DMS153 treated with DMSO at 0.1 percent for 48 hours (cell line): ENCODE results near the gene FHOD1.

Experiments
- DNase-seq: peaks from one replicate; lab custom pipeline; 2025; ENCODE audit not compliant: unreplicated experiment; lab: John Stamatoyannopoulos, UW

The FHOD1 gene

DNA sequence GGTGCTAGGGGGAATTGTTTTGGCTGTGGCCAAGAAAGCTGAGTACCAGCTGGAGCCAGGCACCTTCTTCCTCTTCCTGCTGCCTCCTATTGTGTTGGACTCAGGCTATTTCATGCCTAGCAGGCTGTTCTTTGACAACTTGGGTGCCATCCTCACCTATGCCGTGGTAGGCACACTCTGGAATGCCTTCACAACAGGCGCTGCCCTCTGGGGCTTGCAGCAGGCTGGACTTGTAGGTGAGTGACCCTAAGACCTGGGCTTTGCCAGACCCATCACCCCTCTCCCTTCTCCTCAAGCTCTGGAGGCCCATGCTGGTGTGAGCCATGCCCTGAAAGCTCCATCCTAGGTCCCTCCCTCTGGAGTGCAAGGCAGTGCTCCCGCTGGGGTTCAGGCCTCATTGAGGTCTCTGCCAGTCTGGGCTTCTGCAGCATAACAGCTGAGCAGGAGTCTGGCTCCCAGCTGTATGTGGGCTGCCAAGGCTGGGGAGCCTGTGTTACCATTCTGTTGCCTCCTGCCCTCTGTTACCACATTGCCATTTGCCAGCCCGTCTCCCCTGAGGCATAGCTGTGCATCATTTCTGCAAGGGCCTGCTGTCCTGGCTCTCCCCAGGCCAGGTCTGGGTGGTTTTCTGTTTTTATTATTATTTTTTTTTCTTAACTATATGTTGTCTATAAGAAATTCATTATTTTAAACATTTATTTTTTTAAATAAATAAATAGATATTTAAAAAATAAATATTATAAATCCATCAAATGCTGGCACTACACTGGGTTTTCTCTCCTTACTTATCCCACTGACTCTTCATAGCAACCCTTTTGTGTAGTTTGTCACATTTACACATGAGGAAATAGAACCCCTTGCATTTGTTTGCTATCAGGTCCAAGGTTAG lies 5.6 kb upstream of the FHOD1 start:
- no peak for DNase-seq

DNA sequence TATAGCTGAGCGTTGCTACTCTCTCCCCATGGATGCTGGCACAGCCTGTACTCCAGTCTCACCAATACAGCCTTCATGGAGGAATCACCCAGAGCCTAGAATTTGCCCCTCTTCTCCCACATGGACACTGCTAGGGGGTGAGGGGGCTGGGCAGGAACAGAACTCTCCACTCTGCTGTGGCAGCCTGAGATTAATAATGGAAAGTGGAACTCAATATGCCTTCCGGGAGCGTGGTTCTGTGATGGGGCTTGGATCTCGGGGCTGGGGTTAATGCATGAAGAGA lies 2.7 kb upstream of the FHOD1 start:
- no peak for DNase-seq

DNA sequence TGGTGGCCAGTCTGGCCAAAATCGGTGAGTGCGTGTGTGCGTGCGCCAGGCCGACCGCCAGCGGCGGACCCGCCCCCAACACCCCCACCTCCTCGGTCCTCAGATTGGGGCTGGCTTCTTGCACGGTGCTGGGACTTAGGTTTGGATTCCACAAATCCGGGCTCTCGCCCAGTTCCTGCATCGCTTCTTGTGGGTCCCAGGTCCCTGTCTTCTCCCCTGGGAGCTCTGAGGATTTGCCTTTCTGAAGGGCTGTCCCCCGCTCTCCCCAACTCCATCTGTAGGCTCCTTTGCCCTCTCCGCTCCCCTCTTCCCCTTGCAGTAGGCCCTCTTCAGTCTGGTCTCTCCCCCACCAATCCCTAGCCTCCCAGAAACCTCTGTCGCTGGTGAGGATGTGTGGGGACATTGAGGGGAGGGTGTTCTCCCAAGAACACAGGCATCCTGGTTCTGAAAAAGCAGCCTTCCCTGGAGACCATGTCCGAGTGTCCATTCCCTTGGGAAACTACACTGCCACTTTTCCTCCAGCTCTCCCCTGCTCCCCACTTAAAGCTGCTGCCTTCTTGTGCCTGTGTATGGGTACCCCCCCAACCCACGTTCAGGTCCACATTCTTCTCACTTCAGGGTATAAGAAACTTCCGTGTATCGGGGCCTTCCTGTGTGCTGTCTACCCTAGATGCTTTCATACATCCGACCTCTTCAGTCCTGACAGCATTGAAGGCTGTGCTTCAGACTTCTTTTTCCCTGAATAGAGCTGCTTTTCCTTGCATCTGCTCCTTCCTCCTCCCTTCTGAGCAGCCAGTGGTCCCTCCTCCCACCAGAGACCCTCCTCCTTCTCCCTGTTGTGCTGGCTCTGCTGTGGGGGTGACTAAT lies 2.1 kb upstream of the FHOD1 start:
- DNase-seq: no peak

DNA sequence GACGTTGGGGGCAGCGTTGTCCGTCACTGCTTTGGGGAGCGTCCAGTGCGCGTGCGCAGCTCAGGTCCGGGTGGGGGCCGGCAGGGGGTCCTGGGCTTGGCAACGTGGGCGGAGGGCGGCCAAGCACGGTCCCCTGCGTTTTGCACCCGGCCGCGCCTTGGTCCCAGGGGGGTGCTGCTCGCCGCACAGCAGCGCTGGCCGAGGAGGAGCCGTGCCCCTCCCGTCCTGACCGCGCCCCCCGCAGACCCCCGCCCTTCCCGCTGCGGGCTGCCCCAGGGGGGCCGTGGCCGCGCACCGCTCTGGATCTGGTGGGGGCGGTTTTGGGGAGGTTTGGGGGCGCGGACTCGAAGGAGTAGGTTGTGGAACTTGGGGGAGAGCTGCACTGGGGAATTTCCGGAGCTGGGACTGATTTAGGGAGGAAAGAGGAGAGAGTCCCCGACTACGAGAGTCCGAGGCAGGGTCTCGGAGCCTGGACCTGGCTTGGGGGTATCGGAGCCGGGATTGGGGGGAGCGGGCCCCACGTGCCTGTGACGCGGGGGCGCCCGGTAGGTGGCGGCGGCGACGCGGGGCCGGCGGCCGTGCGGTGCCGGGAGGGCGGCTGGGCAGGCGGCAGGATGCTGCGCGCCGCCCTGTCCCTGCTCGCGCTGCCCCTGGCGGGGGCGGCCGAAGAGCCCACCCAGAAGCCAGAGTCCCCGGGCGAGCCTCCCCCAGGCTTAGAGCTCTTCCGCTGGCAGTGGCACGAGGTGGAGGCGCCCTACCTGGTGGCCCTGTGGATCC lies 1.3 kb upstream of the FHOD1 start, which contains the start of gene SLC9A5:
Gene SLC9A5 (plus strand): TSS at position 579 of the 777 bp plus-strand sequence. CDS start 36 bp downstream, at position 615.
- DNase-seq: no peak

DNA sequence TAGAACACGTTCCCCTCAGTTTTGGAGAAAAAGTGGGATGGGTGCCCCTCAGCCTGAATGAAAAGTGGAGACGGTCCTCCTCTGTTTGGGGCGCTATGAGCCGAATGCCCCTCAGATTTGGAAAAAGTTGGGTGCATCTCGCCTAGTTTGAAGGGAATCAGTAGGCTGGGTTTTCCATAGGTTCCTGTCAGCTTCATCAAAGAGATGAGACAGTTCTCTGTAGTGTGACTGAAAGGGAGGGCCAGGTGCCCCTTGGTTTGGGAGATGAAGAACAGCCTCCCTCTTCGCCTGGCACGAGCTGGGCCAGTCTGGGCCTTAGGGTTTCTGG lies 756 bp upstream of the FHOD1 start:
- DNase-seq: no peak

DNA sequence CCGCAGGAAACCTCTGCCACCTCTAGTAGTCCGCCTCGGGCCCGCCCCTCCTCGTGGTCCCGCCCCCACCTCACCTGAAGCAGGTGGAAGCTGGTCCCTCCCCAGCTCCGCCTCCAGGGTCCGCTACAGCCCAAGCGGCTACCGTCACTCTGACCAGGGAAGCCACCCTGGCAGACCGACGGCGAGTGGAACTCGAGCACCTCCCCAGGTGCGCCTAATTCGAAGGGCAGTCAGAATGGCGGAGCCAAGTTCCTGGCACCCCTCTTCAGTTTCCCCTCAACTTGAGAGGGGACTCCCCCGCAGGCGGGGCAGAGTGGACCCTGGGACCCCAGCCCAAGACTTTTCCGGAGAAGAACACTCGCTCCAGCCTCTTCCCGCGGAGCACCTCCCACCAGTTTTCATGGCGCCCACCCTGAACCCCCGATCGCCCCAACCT lies 507 bp downstream of the FHOD1 start:
- peak; percentile 60 for DNase-seq

DNA sequence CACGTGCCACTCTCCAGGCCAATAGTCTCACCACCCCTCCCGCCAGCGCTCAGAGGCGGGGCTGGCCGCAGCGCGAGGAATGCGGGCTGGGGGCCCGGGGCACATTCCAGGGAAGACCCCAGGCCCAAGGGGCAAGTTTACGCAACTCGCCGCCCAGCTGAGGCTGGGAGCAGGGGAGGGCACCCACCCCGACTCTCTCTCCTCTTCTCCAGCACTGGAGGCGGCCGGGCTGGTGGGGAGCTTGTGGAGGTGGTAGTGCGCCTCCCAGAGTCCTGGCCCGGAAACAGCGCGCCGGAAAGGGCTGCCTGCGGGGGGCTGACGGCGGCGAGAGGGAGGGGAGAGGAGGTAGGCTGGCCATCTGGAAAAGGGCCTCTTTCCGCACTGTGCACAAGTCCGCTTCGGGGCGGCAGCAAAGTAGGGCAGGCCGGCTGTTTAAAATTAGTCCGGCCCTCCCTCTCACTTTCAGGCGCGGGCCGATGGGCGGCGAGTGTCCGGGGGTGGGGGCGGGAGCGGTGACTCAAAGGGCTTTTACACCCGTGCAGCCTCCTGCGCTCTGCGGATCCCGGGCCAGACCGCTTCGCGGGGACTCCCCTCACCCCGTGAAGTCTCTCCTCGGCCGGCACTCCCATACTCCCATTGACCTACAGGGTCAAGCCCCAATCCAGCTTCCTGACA lies 1.1 kb downstream of the FHOD1 start:
- DNase-seq: no peak

DNA sequence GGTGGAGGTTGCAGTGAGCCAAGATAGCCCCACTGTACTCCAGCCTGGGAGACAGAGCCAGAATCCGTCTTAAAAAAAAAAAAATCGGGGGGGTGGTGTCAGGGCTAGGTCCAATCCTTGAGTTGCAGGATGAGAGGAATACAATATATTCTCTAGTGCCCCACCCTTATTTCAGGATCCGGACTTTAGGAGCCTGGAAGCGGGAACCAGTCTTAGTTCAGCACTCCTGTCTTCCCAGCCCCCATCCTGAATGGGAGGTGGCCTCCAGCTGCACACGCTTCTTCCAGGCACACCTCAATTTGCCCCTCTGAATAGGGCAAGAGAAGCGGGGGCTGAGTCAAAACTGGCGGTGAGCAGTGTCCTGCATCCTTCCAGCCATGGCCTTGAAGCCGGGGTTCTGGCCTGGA lies 1.6 kb downstream of the FHOD1 start:
- DNase-seq: no peak

DNA sequence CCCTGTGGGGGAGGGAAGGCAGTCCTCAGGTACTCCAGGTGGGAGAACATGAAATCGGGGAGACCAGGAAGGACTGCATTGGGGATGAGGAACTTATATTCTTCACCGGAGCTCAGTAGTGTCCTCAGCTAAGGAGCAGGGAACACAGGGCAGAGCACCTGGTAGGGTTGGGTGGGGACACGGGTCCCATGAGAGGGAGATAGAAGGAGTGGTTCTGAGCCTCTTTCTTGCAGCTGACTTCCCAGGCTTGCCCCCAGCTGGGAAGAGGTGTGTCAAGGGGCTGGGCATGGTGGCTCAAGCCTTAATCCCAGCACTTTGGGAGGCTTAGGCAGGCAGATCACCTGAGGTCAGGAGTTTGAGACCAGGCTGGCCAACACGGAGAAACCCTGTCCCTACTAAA lies 2.1 kb downstream of the FHOD1 start:
- DNase-seq: no peak

DNA sequence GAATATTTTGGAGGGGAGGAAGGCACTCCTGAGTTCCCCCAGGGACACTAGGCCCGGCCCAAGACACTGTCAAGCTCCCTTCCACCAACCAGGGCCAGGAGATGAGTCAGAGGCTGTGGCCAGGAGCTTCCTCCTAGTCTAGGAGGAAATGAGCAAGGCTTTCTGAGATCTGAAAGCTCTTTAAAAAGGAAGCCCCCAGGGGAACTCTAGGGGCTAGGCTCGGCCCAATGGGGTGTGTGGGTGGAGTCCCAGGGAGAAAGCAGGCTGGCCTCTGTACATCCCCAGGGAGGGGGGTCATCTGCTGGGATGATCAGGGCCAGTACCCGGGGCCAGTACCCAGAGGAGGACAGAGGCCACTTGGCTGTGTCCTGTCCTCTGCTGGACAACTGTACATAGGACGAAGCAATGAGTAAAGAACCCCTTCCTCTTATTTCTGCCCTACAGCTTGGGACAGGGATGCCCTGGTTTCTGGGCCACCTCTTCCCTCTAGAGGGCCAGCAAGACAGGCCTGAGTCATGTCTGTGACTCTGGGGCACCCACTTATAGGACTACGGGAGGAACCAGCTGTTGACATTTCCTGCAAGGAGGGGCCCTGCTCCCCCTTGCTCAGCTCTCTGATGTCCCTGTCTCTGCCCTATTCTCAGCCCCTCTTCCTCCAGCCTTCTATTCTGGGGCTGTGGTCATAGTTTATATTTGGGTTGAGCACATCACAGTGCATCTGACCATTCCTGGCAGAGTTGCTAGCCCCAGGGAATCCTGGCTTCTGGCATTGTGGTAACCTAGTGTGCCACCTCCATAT lies 2.7 kb downstream of the FHOD1 start:
- no peak for DNase-seq

DNA sequence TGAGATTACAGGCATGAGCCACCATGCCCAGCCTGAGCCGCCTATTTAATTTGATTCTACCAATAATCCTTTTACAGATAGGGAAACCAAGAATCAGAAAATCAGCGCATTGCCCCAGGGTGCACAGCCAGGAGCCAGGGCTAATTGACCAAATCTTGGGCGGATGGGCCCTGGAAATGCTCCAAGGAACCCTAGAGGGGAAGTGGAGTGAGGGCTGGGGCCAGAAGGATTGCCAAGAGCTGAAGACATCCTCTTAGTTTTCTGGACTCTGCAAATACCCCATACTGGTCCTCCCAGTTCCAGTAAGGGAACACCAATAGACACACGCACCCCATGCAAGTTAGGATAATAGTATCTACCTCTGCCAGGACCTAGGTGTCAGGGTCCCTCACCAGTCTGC lies 3.8 kb downstream of the FHOD1 start:
- DNase-seq: no peak

DNA sequence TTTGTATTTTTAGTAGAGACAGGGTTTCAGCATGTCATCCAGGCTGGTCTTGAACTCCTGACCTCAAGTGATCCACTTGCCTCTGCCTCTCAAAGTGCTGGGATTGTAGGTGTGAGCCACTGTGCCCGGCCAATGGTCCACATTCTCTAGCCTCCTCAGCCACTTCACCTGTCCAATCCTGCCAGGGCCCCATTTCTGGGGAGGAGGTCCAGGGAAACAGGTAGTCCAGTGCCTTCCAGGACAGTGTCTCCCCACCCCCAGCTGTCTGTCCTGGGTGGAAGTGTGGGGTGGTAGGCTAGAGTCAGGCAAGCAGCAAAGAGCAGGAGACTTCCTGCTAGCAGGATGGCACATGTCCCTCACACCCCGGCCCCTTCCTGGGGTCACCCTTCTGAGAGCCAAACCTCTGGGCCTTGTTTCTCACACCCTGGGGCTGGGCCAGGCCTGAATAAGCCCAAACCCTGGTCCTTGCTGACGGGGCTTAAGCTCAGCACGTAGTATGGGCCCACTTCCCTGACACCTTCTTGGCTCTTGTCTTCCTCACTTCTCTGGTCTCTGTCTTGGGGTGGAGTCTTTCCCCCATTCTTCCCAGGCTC lies 5.0 kb downstream of the FHOD1 start:
- DNase-seq: no peak

DNA sequence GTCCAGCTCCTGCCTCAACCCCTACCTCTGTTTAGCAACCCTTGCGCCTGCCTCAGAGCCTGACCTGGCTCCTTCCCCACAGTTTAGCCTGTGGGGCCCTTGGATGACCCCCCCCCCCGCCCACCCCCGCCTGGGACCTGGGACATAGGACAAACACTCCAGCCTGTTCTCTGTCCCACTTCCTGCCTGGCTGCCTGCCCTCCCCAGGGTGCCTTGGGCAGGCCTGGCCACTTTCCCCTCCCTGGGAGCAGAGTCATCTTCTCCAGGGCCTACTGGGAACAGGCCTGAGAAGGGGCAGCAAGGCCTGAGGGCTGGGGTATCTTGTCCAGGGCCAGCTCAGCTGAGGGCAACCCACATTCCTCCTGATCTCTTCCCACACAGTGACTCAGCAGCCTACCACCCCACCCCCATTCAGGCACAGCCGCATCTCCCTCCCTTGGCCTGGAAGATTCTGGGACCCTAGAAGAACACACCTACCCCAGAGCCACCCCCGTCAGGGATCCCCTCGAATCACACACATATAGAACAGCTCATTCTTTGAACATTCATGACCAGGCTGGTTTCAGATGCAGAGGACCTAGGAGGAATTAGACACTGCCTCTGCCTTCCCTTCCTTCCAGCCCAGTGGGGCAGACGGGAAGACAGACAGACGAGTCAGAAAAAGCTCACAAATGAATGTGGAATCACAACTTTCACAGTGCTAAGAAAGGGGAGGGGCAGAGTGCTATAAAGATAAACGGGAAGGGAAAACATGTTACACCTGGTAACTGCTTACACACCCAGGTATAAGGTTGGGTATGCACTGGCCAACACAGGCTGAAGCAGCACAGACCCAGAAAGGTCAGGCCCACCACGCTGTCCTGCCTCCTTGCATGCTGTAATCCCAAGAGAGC lies 6.0 kb downstream of the FHOD1 start:
- no peak for DNase-seq

DNA sequence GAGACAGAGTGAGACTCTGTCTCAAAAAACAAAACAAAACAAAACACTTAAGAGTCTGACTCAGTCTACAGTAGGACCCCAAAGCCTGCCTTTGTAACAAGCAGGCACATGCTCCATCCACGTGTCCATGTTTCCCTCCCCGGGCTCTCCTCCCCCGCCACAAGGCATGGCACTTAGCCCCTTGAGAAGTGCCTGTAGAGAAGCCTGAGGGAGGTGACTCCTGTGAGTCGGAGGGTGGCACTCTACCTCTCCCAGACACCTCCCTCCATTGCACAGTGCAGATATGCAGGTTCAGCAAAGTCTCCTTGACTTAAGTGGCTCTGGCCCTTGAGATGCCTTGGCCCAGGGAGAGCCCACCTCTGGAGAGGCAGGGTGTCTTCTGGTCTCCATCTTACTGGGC lies 6.8 kb downstream of the FHOD1 start:
- DNase-seq: no peak

DNA sequence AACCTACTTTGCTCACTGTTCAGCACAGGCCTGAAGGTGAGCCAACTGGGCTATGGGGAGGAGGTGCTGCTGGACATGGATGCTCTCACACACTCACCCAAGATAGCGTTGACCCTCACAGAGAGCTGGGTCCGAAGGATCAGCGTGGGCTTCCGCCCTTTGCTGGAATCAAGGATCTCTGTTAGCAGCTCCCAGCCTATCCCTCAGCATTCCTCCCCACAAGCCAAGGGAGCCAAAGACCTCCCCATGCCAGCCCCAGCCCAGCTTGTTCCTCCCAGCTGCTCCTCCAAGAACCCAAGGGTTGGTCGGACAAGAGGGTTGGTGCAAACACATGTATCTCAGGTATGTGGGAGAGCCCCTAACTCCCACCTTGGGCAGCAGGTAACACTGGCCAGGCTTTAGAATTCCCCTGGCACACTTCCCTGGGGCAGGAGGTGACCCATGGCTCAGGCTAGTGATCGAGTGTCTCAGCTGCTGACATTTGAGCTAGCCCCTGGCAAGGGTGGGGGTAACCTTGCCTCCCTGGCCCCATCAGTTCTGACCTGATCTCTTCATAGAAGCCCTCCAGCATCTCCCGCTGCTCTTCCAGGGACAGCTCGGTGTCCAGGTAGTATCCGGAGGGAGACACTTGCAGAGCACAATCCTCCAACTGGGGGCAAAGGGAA lies 8.3 kb downstream of the FHOD1 start:
- DNase-seq: no peak

DNA sequence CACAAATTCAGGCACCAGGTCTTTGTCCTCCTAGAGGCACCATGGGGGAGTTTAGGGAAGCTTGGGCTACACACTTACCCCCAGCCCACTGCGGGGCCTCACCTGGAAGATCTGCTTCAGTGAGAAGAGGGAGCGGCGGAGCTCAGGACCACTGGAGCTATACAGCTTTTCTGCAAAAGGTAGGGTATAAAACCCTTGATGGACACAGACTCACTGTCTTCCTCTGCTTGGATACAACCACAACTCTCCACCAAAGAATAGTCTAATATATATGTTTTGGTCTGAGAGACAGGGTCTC lies 9.1 kb downstream of the FHOD1 start:
- DNase-seq: no peak

DNA sequence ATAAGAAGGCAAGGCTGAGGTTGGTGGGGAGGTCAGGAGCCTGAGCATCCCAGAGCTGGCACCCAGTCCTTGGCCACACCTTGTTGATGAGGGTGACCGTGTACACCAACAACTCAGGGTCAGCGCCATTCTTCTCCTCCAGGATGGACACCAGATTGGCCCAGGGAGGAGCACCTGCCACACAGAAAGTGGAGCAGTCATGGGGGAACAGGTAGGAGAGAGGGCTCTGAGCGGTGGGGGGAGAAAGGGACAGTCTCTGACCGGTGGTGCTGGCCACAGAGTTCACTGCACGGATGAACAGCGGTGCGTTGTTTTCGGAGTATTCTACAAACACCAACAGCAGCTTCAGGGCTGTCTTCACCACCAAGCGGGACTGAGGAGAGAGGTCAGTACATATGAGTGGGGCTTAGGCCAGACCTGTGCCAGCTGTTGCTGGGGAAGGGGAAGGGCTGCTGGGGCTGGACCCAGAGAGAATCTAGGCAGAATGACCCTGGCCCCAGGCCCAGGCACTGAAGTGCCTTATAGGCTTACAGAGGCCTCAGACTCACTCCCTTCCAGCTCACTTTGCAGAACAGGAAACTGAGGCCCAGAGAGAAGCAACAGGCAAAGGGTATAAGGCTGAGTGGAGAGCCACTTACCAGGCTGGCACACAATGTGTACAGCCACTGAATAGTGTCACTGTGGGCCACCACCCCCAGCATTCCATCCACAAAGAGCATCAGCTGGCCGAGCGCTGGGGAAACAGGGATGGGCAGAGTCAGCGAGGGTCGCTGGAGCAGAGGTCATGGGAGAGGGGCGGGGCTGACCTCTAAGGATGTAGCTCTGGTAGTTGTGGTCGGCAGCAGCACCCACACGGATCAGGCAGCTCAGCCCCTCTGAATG lies 9.6 kb downstream of the FHOD1 start:
- DNase-seq: no peak
